Activated CD8-positive, alpha-beta memory T cell treated with anti-CD3 and anti-CD28 coated beads for 48 hours (primary cell): ENCODE data around the gene SLBP.
"Not testable (repeated sequence)": the region's sequence is repeated elsewhere in the genome, so short reads cannot be mapped to it uniquely, and the experiment has no call there.

ENCODE experiments used
- DNase-seq, 3 experiments: peaks; one replicate each; pipeline ENCODE4 v3.0.0-alpha.2; 2020; ENCODE audit warnings: low read depth in 2 of 3, low spot score in 2 of 3

SLBP gene

DNA sequence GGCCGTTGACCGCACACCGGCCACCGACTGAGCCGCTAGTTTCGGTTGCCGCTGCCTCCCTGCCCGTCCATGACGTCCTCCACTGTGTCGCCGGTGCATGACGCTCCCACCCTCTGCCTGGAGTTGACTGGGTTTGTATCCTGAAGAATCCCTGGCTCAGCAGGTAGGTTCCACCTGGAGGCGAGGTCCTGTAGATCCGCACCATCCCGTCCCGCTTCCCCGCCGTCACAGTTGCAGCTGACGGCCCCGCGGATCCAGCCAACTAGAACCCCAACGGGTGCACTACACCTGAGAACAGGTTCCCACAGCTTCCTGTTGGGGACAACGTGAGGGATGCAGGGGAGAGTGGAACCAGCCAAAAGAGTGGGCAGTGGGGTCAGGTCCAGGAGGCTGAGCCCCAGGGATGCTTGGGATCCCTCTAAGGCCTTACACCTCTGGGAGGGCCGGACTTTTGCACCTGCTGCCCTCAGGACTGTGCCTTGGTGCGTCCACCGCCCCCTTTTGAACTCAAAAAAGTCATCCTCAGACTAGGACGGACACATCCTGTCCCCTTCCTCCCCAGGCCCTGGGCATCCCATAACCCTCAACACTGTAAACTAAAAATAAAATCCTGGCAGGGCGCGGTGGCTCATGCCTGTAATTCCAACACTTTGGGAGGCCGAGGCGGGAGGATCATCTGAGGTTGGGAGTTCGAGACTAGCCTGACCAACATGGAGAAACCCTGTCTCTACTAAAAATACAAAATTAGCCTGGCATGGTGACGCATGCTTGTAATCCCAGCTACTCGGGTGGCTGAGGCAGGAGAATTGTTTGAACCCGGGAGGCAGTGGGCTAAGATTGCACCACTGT, 1.1 kb upstream of the SLBP start:
- no peak for DNase-seq

DNA sequence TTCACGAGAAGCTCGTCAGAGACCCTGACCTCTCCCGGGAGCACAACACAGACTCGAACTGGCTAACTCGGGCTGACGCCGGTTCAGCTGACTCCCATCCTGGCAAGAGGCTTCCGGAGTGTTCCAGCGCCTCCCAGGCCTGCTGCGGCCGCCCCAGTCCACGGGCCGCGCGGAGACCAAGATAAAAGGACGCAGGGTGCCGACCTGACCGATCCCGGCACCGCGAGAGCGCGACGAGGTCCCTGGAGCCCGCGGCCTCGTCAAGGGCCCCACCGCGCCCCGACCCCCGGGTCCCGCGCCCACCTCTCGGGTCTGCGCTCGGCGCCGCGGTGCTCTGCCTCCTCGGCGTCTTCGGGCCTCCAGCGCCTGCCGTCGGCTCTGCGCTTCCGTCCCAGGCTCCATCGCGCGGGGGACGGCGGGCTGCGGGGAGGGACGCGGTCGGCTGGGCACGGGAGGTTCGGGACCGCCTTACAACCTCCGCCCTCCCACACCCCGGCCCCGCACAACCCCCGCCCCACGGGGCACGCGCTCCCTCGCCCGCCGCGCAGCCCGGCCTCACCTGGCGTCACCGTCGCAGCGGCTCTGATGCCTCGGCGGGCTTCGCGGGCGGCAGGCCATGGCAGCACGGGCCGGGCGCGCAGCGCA, 426 bp downstream of the SLBP start:
- no peak for DNase-seq

DNA sequence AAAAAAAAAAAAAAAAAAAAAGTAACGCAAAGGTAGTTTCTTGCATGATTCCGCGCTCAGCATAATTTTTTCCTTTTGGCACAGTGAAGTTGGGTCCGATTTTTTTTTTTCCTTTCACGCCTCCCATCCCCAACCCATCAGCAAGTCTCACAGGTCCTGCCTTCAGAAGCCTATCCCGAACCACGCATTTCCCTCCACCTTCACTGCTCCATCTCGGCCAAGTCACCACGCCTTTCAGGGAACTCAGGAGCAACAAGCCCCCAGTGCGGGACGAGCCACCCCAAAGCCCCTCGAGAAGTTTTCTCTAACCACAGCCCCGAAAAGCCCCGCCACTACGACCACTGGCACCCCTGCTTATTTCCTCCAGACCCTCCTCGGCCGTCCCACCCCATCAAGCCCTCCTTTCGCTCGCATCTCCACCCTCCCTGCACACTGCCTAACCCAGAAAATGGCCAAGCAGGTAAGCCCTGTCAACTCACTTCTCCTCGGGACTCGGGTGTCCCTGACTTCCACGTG, 1.0 kb downstream of the SLBP start:
- no peak for DNase-seq

DNA sequence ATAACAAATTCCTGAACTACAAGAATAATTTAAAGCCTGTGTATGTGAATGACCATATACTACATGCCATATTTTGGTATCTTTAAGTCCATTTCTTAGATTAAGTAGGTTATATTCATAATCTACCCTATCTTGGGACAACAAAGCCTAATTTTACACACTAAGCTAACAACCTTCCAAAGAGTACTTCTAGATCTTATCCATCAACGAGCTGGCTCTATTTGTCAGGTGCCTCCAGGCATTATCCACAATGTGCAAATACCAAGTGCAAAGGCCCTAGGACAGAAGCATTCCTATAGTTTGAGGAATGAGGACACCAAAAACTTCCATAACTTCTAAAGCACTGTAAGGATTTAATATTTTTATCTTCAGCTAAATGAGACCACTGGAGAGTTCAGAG, 3.5 kb downstream of the SLBP start:
- no peak for DNase-seq

DNA sequence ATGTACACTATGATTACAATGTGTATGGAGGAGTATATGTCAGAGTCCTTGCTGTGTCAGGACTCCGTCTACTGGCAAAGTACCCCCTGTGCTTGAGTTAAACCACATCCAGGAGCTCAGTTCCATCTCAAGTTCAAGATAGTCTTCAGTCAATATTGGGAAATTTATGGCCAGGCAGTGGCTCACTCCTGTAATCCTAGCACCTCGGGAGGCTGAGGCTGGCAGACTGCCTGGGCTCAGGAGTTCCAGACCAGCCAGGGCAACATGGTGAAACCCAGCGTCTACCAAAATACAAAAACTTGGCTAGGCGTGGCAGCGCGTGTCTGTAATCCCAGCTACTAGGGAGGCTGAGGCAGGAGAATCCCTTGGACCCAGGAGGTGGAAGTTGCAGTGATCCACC, 5.8 kb downstream of the SLBP start:
- DNase-seq, result no peak

DNA sequence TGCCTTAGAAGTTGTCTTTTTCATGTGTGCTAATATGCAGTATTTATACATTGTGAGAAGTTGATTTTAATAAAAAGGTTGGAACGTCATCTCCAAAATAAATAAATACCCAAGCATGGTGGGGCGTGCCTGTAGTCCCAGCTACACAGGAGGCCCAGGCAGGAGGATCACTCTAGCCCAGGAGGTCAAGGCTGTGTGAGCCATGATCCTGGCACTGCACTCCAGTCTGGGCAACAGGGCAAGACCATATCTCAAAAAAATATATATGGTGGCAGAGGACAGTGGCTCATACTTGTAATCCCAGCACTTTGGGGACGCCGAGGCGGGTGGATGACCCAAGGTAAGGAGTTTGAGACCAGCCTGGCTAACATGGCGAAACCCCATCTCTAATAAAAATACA, 6.4 kb downstream of the SLBP start:
- no peak for DNase-seq

DNA sequence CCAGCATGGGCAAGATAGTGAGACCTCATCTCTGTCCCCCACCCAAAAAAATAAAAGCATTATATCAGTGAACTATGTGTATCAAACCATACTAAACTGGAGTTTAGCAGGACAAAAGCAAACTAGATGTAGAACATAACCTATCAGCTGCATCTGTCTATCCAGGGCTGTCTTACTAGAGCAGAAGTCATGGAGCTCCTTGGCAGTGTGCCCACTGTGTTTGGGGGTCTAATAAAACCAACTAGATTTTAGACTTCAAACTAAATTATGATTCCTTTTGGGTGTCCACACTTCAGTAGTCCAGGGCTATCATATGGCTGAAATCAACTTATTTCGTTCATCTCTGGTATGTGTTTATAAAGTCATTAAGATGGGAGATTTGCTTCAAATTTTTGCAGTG, 8.3 kb downstream of the SLBP start:
- no peak for DNase-seq

DNA sequence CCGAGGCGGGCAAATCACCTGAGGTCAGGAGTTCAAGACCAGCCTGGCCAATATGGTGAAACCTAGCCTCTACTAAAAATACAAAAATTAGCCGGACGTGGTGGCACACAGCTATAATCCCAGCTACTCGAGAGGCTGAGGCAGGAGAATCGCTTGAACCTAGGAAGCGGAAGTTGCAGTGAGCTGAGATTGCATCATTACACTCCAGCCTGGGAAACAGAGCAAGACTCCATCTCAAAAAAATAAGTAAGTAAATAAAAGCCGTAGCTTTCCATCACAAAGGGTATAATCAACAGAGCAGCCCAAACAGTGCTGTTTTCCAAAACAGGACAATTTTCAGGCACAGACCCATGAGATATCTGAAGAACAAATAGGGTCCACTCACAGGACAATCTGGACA, 10.4 kb downstream of the SLBP start:
- not testable (repeated sequence) for DNase-seq

DNA sequence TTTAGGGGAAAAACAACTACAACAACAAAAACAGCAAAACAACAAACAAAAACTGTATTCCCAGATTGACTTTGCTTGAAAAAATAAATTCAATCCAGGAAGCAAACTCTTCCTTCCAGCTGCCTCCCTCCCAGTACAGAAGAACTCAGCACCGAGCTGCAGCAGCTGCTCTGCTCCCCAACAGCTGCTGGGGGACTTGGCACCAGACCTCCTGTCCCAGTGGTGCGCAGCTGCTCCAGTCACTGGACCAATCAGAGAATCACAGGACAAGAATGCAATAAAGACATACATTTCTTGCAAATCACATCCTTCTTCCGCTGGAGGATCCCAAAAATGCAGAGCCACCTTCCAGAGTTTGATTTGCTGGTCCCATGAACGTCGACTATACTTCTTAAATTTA, 16.2 kb downstream of the SLBP start:
- no peak for DNase-seq

DNA sequence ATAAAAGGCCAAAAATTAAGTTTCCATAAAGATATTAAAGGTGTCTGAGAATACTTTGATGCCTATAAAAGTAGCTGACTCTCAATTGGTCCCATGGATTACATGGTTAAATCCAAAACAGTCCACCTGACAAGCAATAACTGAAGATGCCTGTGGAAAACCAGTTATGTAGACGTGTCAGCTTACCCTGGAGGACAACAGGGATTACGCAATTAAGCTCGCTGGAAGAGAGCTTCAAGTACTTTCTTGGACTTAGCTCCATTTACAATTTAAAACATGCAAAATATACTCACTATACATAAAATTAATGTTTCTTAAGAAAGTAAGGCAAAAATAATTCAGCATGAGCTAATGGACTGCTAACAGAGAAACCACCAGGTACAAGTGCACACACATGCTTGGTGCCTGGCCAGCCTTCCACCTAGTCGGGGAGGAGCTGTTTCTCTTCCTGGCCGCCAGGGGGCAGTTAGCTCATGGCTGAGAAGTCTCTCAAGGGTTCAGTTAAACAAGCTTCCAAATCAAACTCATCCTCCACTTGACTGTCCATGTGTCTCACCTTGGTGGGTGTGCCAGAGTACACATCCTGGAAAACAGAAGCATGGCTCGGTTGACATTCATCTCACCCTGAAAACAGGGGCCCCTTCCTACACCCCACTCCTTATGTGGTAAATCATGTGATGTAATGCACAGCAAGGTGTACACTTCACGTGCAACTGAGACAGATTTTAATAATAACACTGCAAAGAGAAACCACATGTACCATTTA, 18.8 kb downstream of the SLBP start:
- no peak for DNase-seq

DNA sequence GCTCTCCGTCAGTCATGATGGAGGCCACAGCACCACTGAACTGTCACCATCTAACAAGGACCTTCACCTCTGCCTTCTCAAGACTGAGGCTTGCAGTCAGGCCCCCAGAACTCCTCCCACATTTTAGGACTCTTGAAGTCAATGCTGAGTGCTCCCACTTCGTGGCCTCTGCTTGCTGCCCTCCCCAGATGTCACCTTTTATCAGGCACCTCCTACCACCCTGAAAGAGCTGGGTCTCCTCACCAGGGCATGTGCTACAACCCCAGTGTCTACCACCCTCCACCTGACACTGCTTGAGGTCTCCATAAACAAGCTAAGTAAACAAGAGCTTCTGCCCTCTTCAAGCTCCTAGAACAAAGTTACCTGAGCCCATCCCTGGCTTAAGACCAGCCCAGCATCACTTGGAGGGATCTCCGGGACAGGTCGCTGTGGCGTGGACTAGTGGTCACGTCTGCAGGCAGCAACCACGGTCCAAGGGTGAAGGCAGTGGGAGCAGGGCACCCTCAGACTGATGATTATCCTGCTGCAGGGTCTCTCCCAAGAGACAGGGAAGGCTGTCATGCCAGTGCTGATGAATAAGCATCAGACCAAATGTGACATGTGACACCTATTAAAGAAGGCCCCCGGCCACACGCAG, 20.3 kb downstream of the SLBP start:
- DNase-seq, result no peak

DNA sequence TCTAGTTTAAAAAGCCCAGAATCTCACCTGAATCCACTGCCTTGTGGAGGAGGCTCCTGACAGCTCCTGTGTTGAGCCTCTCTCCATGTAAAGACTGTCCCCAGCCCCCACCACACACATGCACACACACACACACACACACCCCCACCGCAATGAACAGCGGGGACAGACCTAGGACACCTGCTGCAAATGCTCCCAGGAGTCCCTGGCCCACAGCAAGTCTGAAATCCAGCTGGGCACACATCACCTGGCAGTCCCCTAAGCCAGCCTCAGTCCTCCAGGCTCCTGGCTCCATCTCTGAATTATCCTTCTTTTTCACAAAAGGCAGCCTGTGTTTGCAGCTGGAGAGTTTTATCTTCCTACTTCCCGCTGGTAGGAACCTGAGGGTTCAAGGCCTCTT, 21.4 kb downstream of the SLBP start:
- no peak for DNase-seq

DNA sequence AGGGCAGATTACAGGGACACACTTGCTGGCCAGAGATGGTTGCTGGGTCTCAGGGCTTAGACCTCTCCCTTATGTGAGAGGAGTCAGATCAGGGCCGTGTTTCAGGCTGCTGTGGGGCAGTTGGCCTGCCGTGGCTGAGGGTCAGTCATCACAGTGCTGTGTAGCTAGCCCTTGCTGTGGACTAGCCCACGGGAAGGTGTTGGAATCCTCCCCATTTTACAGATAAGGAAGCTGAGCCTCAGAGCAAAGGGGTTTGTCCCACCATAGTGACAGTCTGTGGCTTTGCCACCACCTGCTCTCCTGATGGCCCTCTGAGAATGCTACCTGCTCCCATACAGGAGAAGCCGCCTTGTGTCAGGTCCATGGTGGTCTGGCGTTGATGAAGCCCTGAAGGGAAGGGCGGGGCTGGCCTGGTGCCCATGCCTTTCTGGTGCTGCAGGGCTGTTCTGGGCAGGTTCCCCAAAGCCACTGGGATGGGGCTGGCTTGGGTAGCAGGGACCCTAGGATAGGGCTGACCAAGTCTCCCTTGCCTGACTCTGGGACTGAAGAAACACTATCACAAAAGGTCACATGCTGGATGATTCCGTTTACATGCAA, 25.6 kb downstream of the SLBP start:
- DNase-seq, result no peak

DNA sequence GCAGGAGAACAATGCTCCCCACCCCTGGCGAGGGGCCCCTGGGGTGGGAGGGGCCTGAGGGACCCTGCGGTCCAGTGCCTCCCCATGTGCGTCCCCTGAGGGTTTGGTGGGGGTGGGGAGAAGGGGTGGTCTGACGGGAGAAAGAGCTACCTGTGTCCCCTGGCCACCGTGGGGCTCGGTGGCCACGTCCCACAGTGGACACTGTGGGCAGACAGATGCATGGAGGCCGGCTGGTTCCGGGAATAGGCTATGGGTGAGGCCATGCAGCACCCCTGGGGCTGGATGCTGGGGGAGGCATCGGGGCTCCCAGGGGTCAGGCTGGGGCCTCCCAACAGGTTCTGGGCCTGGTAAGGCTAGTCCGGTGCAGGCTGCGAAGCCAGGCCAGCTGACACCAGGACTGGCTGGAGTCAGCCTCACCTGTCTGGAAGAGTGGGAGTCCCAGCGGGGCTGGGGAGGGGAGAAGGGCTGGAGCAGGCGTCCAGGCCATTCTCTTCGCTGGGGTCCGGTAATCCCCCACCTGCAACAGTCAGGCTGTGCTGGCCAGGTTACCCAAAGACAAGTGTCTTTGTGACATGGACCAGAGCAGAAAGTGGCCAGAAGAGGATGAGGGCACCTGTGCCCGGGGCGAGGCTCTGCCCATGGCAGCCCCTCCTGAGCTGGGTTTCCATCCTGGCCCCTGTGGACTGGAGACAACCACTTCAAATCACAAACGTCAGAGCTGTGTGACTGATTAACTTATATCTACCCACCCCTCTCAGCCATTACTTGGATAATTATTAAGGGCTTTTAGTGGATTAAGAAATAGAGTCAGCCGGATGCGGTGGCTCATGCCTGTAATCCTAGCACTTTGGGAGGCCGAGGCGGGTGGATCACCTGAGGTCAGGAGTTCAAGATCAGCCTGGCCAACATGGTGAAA, 26.6 kb downstream of the SLBP start:
- no peak for DNase-seq

DNA sequence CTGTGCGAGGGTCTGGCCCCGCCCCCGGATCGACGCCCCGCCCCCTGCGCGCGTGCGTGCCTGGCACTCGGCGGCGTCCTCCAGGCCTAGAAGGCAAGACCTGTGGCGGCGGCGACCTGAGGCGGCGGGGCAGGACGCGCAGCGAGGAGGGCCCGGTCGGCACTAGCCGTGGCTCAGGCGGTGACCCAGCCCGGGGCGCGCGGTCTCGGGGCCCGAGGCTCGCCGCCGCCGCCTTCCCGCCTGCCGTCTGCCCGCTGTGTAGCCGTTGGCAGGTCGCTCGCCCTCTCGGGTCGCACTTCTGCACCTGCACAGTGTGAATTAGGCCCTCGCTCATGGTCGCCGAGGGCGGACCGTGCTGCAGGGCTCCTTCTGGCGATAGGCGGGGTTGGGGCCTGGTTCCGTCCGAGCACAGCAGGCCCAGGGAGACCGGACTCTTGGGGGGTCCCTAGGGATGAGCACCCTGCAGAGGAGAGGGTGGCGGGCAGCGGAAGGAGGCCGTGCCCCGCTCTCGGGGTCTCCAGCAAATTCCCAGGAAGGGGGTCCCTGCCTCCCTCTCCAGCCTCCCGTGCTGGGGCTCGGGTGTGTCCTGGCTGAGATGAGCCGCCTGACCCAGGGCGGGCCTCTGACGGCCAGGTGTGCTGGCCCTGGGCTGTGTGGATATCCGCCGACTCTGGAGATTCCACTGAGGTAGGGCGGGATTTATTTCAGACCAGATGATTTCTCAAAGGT, 27.4 kb downstream of the SLBP start:
- DNase-seq, result peak in 2 of 3 experiments; percentile 93 to 95

DNA sequence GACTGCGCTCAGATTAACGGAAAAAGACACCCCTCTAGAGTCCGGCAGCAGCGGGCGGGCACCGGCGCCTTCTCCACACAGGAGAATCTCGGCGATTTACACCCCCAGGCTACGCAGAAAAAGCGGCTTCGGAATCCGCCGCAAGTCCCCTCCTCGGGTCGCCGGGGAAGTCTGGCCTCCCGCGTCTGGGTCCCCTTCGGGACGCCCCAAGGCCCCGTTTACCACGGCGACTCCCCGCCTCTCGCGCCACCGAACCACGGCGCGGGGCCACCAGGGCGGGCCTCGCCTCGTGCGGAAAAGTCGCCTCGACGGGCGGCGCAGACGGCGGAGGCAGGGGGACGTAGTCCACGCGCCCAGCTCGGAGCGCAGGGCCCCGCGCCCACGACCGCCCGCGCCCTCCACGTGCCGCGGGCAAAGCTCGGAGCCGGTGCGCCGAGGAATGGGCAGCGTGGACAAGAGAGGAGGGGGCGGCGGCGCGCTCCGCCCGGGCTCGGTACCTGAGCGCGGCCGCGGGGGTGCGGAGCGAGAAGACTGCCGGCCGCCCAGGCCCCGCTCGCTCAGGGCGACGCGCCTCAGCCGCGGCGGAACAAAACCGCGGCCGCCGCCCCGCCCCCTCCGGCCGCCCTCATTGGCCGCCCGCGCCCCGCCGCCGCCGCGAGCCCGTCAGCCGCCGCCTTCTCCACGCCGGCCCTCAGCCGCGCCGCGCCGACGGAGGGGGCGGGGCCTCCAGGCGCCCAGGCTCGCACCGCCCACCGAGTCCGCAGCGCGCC, 28.2 kb downstream of the SLBP start, which contains the start of gene FAM53A:
FAM53A (minus strand) TSS at position 578 of the 770 bp plus-strand sequence. CDS start 15,572 bp downstream, outside the sequence.
- DNase-seq, result peak in 2 of 3 experiments; percentile 25 to 92

DNA sequence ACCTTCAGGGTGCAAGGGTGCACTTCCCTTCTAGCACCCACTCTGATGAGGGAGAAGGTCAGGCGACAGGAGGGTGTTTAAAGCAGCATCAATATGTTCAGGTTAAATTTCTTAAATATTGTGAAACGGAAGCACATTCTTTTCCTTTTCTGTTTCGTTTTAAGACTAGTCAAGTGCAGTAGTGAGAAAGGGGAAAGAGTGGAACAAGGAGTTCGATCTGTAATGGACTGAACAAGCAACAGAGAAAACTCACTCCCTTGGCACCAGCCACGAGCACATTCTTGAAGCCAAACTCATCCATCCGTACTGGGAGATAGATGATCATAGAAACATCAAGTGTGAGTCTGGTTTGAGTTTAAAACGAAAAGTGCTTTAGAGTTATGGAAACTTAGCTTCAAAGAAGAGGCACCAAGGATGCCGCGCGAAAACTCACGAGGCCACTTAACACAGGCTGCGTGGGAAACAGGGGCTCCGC, 28.8 kb downstream of the SLBP start:
- no peak for DNase-seq

DNA sequence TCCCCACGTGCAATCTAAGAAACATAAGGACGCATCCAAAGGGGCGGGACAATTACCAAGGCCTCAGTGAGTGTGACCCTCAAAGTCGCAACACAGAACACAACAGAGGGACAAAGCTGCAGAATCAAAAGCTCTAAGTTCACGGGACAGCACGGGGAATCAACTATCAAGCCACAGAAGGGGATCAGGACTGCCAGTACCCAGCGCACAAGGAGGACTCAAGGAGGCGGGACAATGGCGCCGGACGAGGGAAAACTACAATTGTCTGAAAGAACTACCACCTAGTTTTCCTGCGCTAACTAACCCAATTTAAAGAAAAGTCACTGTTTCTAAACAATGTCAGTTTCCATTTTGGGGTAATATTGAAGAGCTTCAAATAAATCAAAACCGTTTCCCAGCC, 29.3 kb downstream of the SLBP start:
- DNase-seq, result no peak
